Measurements from ENCODE around the gene ARFGEF2. TPM values are rescaled to one million over a fixed set of nuclear protein-coding genes. Genes with fewer than 3 reads are reported as not detected.

Gene ARFGEF2
- total RNA-seq, 1 experiment from 2014 or later, result 22.2 TPM

DNA sequence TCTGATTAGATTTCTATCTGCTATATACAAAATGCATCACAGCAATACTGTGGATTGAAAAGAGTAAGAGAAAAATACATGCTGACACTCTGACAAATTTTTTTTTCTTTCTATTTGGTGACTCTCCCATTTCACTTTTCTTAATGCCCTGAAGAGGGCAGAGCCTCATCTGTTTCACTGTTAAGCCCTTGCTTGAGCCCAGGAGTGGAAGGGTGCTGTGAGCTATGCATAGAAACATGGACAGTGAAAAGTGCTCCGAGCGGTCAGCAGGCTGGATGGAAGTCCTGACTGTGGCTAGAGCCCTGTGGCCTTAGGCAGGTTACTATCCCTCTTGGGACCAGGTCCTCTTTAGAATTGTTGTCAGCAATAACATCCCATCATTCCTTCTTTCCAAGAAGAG, 107.2 kb downstream of the ARFGEF2 start:
- Histone ChIP-seq H3K4me2 (ENCODE audit: low read length) (no peak overlapping the region), H3K36me3 (ENCODE audit: control insufficient read depth in 1 of 2, insufficient read depth in 2 of 2, low read length in 2 of 2) (peaks cover 16 to 22% of the 10 kb centered on the region in 2 experiments), H3K4me1 (ENCODE audit: control insufficient read depth in 1 of 2, insufficient read depth in 2 of 2, low read length in 2 of 2) (no peaks in the 10 kb centered on the region), H3K4me3 (replicated peaks in 1 of 2; ENCODE audit: low read depth in 1 of 2, low read length in 2 of 2) (no peak overlapping the region), H3K9ac (ENCODE audit: low read length) (no peak overlapping the region), H2AFZ (ENCODE audit: low read depth, low read length, poor library complexity, severe bottlenecking) (no peak overlapping the region), H3K27me3 (ENCODE audit: insufficient read depth, low read length) (no peaks in the 10 kb centered on the region), H3K9me2 (ENCODE audit: insufficient read depth) (no peaks in the 10 kb centered on the region), H4K20me1 (ENCODE audit: insufficient read depth) (no peaks in the 10 kb centered on the region), H3K27ac (ENCODE audit: low read depth, low read length) (no peak overlapping the region), H3K79me2 (ENCODE audit: insufficient read depth, low read length) (no peaks in the 10 kb centered on the region), H3K9me3 (ENCODE audit: control insufficient read depth in 1 of 2, insufficient read depth in 1 of 2, low read depth in 1 of 2, low read length in 2 of 2) (no peaks in the 10 kb centered on the region)
- ATAC-seq, result peak; percentile 79
- RAD21 ChIA-PET (ENCODE audit: low non-redundant PET in 1 of 2, low total read pairs in 2 of 2, uncharacterized antibody in 2 of 2, unreplicated experiment in 2 of 2), result interaction anchor here in 1 of 2 experiments (0.7 kb wide), 1 partner anchor 253 kb away, joined by 3 read pairs; no protein-coding TSS in a partner anchor
- no peak for DNase-seq (ENCODE audit: low read depth, low spot score)
- CTCF ChIA-PET, result interaction anchor here (1.1 to 1.8 kb wide), 3 partner anchors 9 to 189 kb away, joined by 3 to 9 read pairs (median 6); no protein-coding TSS in a partner anchor
- intact Hi-C loops (cut with micrococcal nuclease), result no loop called here
- no TSS peak for BruUV-seq (replicated peaks)
- TF ChIP-seq, protein P1, sequence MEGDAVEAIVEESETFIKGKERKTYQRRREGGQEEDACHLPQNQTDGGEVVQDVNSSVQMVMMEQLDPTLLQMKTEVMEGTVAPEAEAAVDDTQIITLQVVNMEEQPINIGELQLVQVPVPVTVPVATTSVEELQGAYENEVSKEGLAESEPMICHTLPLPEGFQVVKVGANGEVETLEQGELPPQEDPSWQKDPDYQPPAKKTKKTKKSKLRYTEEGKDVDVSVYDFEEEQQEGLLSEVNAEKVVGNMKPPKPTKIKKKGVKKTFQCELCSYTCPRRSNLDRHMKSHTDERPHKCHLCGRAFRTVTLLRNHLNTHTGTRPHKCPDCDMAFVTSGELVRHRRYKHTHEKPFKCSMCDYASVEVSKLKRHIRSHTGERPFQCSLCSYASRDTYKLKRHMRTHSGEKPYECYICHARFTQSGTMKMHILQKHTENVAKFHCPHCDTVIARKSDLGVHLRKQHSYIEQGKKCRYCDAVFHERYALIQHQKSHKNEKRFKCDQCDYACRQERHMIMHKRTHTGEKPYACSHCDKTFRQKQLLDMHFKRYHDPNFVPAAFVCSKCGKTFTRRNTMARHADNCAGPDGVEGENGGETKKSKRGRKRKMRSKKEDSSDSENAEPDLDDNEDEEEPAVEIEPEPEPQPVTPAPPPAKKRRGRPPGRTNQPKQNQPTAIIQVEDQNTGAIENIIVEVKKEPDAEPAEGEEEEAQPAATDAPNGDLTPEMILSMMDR (IDR thresholded peaks at IDR 0.05 in 2 of 3, conservative IDR thresholded peaks at IDR 0.05 in 1 of 3; ENCODE audit: borderline replicate concordance in 1 of 3, insufficient read depth in 1 of 3, low read depth in 2 of 3, low read length in 2 of 3), result peak in 2 of 3 experiments; percentile 39 to 50; a peak in 3 of 6 replicates
- TF ChIP-seq RAD21 (IDR thresholded peaks at IDR 0.05; ENCODE audit: low read depth), result peak; percentile 28; the same call in 1 of the 2 replicates
- TF ChIP-seq JUND (IDR thresholded peaks at IDR 0.05), result no peak
- POLR2A ChIA-PET, result interaction anchor here (0.8 kb wide), 1 partner anchor 17 kb away, joined by 5 read pairs; the partner anchor contains the start of gene CSE1L

- RAD21 ChIA-PET (ENCODE audit: low non-redundant PET in 1 of 2, low total read pairs in 2 of 2, uncharacterized antibody in 2 of 2, unreplicated experiment in 2 of 2), result interaction anchor here (0.6 to 0.7 kb wide), 2 partner anchors 68 to 252 kb away, joined by 3 to 6 read pairs; no protein-coding TSS in a partner anchor
- TF ChIP-seq SIN3A (IDR thresholded peaks at IDR 0.05; ENCODE audit: low read depth) (no peak), SRF (IDR thresholded peaks at IDR 0.05; ENCODE audit: low read depth) (no peak), SP1 (IDR thresholded peaks at IDR 0.05; ENCODE audit: low read depth) (no peak), FOSL1 (IDR thresholded peaks at IDR 0.05; ENCODE audit: low read depth) (no peak), EZH2phosphoT487 (IDR thresholded peaks at IDR 0.05; ENCODE audit: borderline replicate concordance) (no peak), YY1 (IDR thresholded peaks at IDR 0.05; ENCODE audit: extremely low read depth, insufficient replicate concordance, low read depth, low read length) (no peak), ZNF274 (IDR thresholded peaks at IDR 0.05; ENCODE audit: low read depth, low read length) (no peak), ATF3 (IDR thresholded peaks at IDR 0.05) (no peak), EZH2 (IDR thresholded peaks at IDR 0.05) (no peak), CEBPB (IDR thresholded peaks at IDR 0.05; ENCODE audit: low read depth) (no peak), POLR2A (IDR thresholded peaks at IDR 0.05; ENCODE audit: borderline replicate concordance, extremely low read depth, insufficient read depth, insufficient read length) (no peak)
- H4K20me1 ChIP-seq (ENCODE audit: insufficient read depth), result no peaks in the 10 kb centered on the region
- H3K4me3 ChIP-seq (replicated peaks in 1 of 2; ENCODE audit: low read depth in 1 of 2, low read length in 2 of 2), result no peak overlapping the region
- no peak overlapping the region for H2AFZ ChIP-seq (ENCODE audit: low read depth, low read length, poor library complexity, severe bottlenecking)
- CTCF ChIA-PET, result interaction anchor here (0.7 to 1.8 kb wide), 4 partner anchors 9 to 188 kb away, joined by 3 to 9 read pairs (median 4); no protein-coding TSS in a partner anchor
- no peaks in the 10 kb centered on the region for H3K79me2 ChIP-seq (ENCODE audit: insufficient read depth, low read length)
- no peaks in the 10 kb centered on the region for H3K9me3 ChIP-seq (ENCODE audit: control insufficient read depth in 1 of 2, insufficient read depth in 1 of 2, low read depth in 1 of 2, low read length in 2 of 2)
- no peak for ATAC-seq
- no peak for DNase-seq (ENCODE audit: low read depth, low spot score)
- no peaks in the 10 kb centered on the region for H3K9me2 ChIP-seq (ENCODE audit: insufficient read depth)
- no peak overlapping the region for H3K27ac ChIP-seq (ENCODE audit: low read depth, low read length)
- no peaks in the 10 kb centered on the region for H3K27me3 ChIP-seq (ENCODE audit: insufficient read depth, low read length)
- H3K4me2 ChIP-seq (ENCODE audit: low read length), result no peak overlapping the region
- no peaks in the 10 kb centered on the region for H3K4me1 ChIP-seq (ENCODE audit: control insufficient read depth in 1 of 2, insufficient read depth in 2 of 2, low read length in 2 of 2)
- intact Hi-C loops (cut with micrococcal nuclease), result no loop called here
- H3K9ac ChIP-seq (ENCODE audit: low read length), result no peak overlapping the region
- BruUV-seq (replicated peaks), result no TSS peak
- H3K36me3 ChIP-seq (ENCODE audit: control insufficient read depth in 1 of 2, insufficient read depth in 2 of 2, low read length in 2 of 2), result peaks cover 16 to 22% of the 10 kb centered on the region in 2 experiments
- POLR2A ChIA-PET, result interaction anchor here (0.8 kb wide), 1 partner anchor 17 kb away, joined by 5 read pairs; the partner anchor contains the start of gene CSE1L
These were observed 107.7 kb downstream of the ARFGEF2 start for GRCh38 chr20:49029203-49029602.
